Natural killer cell (primary cell): ENCODE results near the gene GFER. TPM values are rescaled to one million over a fixed set of nuclear protein-coding genes. Genes with fewer than 3 reads are reported as not detected.

Experiments used
- ATAC-seq, 3 donors: fragments of 150-1000 bp in 2 of 3; fragments of 200-7000 bp in 1 of 3; cut with Tn5 transposase; 1 replicate in 1 of 3; 2 replicates in 2 of 3; pipeline ENCODE4 v1.10.0; 2021; ENCODE audit warnings: mild to moderate bottlenecking in 2 of 3, moderate library complexity in 2 of 3
- DNase-seq, 2 donors: peaks; one replicate each; pipeline versions ENCODE4 v3.0.0 to v3.0.0-alpha.2; 2013 to 2021; ENCODE audit warnings: mixed read lengths in 1 of 2
- H3K27ac ChIP-seq: one replicate; pipeline ENCODE4 v1.5.1; 2013; ENCODE audit warnings: mild to moderate bottlenecking, low read length
- H3K27me3 ChIP-seq: one replicate; pipeline ENCODE4 v1.6.1; 2013; ENCODE audit warnings: low read length; ENCODE audit not compliant: control insufficient read depth, insufficient read depth
- H3K36me3 ChIP-seq: one replicate; pipeline ENCODE4 v1.6.1; 2013; ENCODE audit warnings: low read length; ENCODE audit not compliant: control insufficient read depth, insufficient read depth
- H3K4me1 ChIP-seq: one replicate; pipeline ENCODE4 v1.6.1; 2013; ENCODE audit warnings: low read length; ENCODE audit not compliant: control insufficient read depth, insufficient read depth
- H3K4me3 ChIP-seq: one replicate; pipeline ENCODE4 v1.5.1; 2013; ENCODE audit warnings: low read length
- H3K9me3 ChIP-seq: one replicate; pipeline ENCODE4 v1.6.1; 2013; ENCODE audit warnings: low read length; ENCODE audit not compliant: control insufficient read depth, insufficient read depth
- H3K27ac Mint-ChIP-seq, 2 donors: one replicate each; pipeline ENCODE4 v1.8.0; 2022; ENCODE audit warnings: mild to moderate bottlenecking in 2 of 2, mixed read lengths in 2 of 2, moderate library complexity in 1 of 2
- H3K27me3 Mint-ChIP-seq, 2 donors: one replicate each; pipeline ENCODE4 v1.8.0; 2022; ENCODE audit warnings: low read depth in 2 of 2, mixed read lengths in 2 of 2
- H3K36me3 Mint-ChIP-seq: one replicate; pipeline ENCODE4 v1.8.0; 2022; ENCODE audit warnings: mixed read lengths
- H3K4me1 Mint-ChIP-seq, 2 donors: one replicate each; pipeline ENCODE4 v1.8.0; 2022; ENCODE audit warnings: mixed read lengths in 2 of 2
- H3K4me3 Mint-ChIP-seq: one replicate; pipeline ENCODE4 v1.8.0; 2022; ENCODE audit warnings: mild to moderate bottlenecking, moderate library complexity, mixed read lengths
- H3K9me3 Mint-ChIP-seq, 2 donors: one replicate each; pipeline ENCODE4 v1.8.0; 2022; ENCODE audit warnings: mixed read lengths in 2 of 2
- CTCF ChIP-seq: fragments of 200-600 bp; IDR thresholded peaks from one replicate; pipeline ENCODE4 v1.8.0; 2022; ENCODE audit warnings: antibody characterized with exemption
- WGBS: methylation state at CpG from one replicate; pipeline ENCODE4 v1.1.7; 2013; ENCODE audit warnings: missing lambda C conversion rate; ENCODE audit not compliant: insufficient coverage; 5-methylcytosine and 5-hydroxymethylcytosine counted together
- intact Hi-C: fragments of 100-400 bp; cut with micrococcal nuclease; formaldehyde crosslinking; loops from one replicate; pipeline ENCODE4 v1.14.2; 2022
- total RNA-seq, 4 donors: library from RNA; stranded (reverse); fragments of 120-200 nt in 1 of 4; gene quantifications; one replicate each; pipeline versions ENCODE4 v1.2.3 to v1.2.4, GENCODE V29; 2013 to 2022

The GFER gene
- total RNA-seq, 3 donors from 2014 or later (not counting 1 experiment from before 2014, with no cell fraction given) = 23.8 to 29.5 (median 24.6) TPM

- H3K27ac ChIP-seq = no peak overlapping the region
- Mint-ChIP-seq H3K9me3 (no peaks in the 10 kb centered on the region), H3K4me1 (peaks cover 28 to 54% of the 10 kb centered on the region in 2 donors), H3K4me3 (peak overlapping the region; percentile 40), H3K36me3 (no peaks in the 10 kb centered on the region), H3K27me3 (no peaks in the 10 kb centered on the region), H3K27ac (peak overlapping the region; percentile 18 to 94)
- TF ChIP-seq CTCF = no peak
- ATAC-seq (no peak), DNase-seq (no peak)
- 93% methylated on average over 8 of the region's 8 CpGs for whole genome bisulfite sequencing
- intact Hi-C loops = loop anchor here (10.0 kb wide), 2 partner anchors 478 to 658 kb away; no protein-coding TSS in a partner anchor
- no peaks in the 10 kb centered on the region for H3K27me3 ChIP-seq
- no peak overlapping the region for H3K4me3 ChIP-seq
- no peaks in the 10 kb centered on the region for H3K9me3 ChIP-seq
- H3K4me1 ChIP-seq = peaks cover 64% of the 10 kb centered on the region
- H3K36me3 ChIP-seq = peaks cover 22% of the 10 kb centered on the region
Measured at GRCh38 chr16:2006317-2006716, 22.3 kb downstream of the GFER start.

- Histone ChIP-seq H3K4me3 (no peak overlapping the region), H3K27ac (no peak overlapping the region), H3K4me1 (peaks cover 64% of the 10 kb centered on the region), H3K36me3 (peaks cover 13% of the 10 kb centered on the region), H3K27me3 (no peaks in the 10 kb centered on the region), H3K9me3 (no peaks in the 10 kb centered on the region)
- Mint-ChIP-seq H3K27me3 (no peaks in the 10 kb centered on the region), H3K4me1 (peaks cover 28 to 54% of the 10 kb centered on the region in 2 donors), H3K9me3 (no peaks in the 10 kb centered on the region), H3K36me3 (no peaks in the 10 kb centered on the region), H3K4me3 (peak overlapping the region; percentile 76), H3K27ac (peak overlapping the region; percentile 76 to 94)
- DNase-seq (no peak), ATAC-seq (no peak)
- WGBS = 78% methylated on average over 16 of the region's 16 CpGs
- no peak for TF ChIP-seq CTCF
- intact Hi-C loops = loop anchor here (10.0 kb wide), 2 partner anchors 478 to 658 kb away; no protein-coding TSS in a partner anchor
Measured at GRCh38 chr16:2007081-2007836, 23.3 kb downstream of the GFER start.

GRCh38 chr16:2008009-2008526 lies 24.1 kb downstream of the GFER start:
- Mint-ChIP-seq H3K27ac (peak overlapping the region; percentile 76 to 94), H3K4me1 (peaks cover 28 to 54% of the 10 kb centered on the region in 2 donors), H3K36me3 (no peaks in the 10 kb centered on the region), H3K9me3 (no peaks in the 10 kb centered on the region), H3K4me3 (peak overlapping the region; percentile 76), H3K27me3 (no peaks in the 10 kb centered on the region)
- DNase-seq (peak in 1 of 2 donors; percentile 46), ATAC-seq (no peak)
- TF ChIP-seq CTCF = no peak
- intact Hi-C loops = loop anchor here (10.0 kb wide), 2 partner anchors 477 to 657 kb away; no protein-coding TSS in a partner anchor
- Histone ChIP-seq H3K27ac (peak overlapping the region; percentile 58), H3K4me3 (peak overlapping the region; percentile 32), H3K9me3 (no peaks in the 10 kb centered on the region), H3K4me1 (peaks cover 64% of the 10 kb centered on the region), H3K27me3 (no peaks in the 10 kb centered on the region), H3K36me3 (peaks cover 5% of the 10 kb centered on the region)
- 11% methylated on average over 15 of the region's 15 CpGs for WGBS
